ENCODE measurements around the gene ZNF664.

The ZNF664 gene

DNA sequence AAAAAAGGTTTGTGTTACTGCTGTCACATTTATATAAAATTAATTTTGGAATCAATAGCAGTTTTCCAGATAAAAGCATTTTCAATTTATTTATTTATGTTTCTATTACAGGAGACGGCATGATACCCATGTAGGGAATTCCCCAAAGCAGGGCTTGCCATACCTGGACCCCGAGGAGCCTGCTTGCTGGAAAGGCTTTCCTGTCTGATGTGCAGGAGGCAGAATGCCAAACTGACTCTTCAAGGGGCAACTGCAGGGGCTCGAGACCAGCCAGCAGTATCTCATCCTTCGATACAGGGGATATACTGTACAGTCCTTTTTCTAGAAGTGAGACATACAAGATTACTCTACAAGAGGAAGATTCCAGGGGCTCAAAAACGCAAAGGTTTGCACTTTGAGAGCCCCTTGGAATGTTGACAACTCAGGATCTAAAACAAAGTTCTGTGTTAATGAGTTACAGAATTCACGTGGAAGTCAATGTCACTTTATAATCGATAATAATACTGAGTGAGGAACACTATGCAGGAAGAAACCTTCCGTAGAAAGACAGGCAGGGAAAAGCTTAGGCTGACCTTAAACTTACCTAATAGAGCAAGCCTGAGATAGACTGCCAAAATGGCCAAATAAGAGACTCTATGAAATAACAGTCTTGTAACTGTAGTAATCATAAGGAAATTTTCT lies 38.6 kb downstream of the ZNF664 start:
- no peak for DNase-seq

DNA sequence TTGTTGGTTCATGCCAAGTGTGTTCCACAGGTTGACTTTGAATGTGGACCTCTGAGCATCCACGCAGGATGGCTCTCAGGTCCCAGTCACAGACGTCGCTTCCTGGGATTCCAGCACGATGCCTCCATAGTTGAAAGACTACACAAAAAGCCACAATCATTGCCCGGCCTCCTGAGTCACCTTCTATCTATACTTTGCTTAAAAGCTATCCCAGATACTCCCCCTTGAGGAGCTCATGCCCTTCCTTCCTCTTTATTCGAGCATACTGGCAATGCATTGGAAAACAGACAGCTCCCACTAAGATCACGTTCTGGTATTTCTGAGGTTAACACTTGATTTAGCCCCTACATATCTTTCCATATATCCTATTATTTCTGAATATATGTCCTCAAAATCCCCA lies 40.1 kb downstream of the ZNF664 start:
- DNase-seq: no peak

DNA sequence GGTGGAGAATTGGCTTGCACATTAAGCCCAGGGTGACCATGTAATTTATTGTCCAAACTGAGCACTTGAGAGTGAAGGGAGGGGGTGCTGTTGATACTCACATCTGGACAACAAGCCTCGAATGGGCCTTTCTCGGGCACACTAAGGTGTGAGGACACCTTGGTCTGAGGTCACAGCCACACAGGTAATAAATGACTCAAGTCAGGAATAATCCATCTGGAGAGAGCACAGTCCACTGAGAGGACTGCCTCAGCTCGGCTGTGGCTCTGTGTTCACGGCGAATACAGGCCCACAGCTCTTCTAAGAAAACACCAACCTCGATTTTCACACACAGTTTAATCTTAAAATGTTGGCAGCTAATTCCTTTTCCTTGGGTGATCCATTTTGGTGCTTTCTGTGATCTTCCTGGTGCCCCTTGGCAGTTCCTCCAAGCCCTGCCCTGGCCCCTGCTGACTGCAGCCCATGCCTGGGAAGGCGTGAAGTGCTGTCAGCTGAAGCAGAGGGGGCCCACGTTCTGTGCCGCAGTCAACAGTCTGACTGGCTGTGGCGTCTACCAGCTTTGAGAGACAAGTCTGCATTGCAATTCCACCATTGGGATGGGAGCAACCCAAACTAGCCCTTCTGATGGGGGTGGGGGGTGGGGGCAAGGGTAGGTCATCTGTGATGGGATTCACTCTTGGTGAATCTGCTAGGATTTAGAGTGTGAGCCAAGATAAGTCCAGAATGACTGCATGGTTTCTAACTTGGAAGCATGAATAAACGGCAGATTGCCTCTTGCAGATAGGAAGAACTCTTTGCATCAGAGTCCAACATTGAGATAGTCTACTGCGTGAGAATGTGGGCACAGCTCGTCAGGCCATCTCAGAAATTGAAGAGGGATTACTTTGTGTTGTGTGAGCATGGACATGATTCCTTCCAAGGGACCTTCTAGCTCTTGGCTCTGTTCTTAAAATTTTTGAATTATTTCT lies 42.8 kb downstream of the ZNF664 start:
- DNase-seq: no peak

DNA sequence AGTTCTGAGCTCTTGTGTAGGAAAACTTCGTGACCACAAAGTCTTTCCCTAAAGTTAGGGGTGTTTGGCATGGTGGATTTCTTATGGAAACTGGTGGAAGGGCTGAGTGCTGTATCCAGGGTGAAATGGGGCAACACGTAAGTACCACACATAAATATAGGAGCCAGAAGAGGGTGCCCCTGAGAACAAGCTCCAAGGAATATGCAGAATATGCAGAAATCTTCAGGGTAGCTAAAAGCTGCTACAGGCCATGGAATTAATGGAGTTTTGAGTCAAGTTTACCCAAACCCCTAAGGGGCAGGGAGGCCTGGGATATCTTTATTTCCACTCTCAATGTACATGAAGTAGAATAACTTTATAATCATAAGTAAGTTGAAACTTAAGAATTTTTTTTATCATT lies 44.0 kb downstream of the ZNF664 start:
- no peak for DNase-seq

GRCh38 chr12:124018539-124018938 lies 45.5 kb downstream of the ZNF664 start:
- DNase-seq: no peak

GRCh38 chr12:124019115-124019514 lies 46.1 kb downstream of the ZNF664 start:
- no peak for DNase-seq

DNA sequence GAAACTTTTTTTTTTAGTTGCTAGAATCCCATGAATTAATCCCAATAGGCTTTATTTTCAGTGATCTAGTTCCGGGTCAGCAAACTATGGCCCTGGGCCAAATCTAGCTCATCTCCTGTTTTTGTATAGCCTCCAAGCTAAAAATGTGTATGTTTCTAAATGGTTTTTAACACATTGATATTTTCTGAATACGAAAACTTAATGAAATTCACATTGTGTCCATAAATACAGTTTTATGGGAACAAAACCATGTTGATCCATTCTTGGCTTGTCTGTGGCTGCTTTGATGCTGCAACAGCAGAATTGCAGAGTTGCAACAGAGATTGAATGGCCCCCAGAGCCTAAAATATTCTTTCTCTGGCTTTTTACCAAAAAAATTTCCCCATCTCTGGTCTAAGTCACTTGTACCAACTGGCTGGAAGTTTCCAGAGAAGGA lies 47.5 kb downstream of the ZNF664 start:
- no peak for DNase-seq

- no peak for DNase-seq
These were observed 48.0 kb downstream of the ZNF664 start for GRCh38 chr12:124021007-124021406.

DNA sequence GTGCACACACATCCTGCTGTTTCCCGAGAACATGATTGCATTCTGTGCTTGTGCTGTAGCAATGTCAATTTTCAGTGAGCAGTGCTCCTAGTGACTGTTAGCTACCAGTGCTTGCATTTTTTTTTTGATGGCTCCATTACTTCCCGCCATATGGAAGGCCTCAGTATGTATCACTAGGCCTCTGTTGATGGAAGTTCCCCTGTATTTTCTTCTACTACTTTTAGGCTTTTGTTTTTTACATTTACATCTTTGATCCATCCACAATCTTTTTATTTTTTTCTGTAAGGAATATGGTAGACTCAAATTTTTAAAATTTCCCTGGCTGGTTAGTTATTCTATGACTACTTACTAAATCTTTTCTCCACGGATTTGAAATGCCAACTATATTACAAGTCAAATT lies 49.1 kb downstream of the ZNF664 start:
- no peak for DNase-seq

DNA sequence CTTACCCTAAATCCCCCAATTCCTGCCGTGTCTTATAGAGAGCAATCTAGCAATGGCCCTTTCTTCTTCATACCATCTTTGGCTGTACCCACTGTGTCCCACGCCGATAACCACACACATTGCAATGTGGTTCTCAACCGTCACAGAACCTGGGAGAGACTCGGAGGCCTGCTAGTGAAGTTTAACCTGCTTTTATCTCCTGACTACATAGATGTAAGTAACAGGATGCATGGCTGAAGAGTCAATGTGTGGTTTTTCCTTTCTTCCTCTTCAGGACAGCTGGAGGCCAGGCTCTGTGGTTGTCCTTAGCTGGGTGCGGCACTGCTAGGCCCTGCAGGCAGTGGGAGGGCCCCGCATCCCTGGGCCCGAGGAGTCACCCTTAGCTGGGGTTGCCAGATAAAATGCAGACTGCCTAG lies 51.3 kb downstream of the ZNF664 start:
- no peak for DNase-seq

- DNase-seq: no peak
These were observed 51.8 kb downstream of the ZNF664 start for GRCh38 chr12:124024776-124025175.

GRCh38 chr12:124025661-124026060 lies 52.6 kb downstream of the ZNF664 start:
- no peak for DNase-seq

GRCh38 chr12:124026755-124027745 lies 54.0 kb downstream of the ZNF664 start:
- DNase-seq: no peak

GRCh38 chr12:124027753-124028554 lies 54.9 kb downstream of the ZNF664 start:
- DNase-seq: no peak

DNA sequence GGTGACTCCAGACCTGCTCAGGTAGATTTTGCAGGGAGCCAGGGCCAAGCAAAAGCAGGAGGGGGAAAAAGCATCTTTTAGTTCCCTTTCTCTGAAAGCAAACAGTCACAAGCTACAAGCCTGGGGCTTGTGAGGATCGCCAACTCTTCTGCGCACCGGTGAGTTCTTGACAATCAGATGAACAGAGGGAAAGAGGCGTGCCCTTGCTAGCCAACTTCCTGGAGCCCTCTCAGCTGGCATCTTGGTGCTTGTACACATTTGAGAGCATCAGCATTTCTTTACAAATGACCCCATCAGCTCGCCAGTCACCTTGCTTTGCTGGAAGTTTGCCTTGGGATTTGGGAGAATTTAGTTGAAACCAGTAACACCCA lies 55.5 kb downstream of the ZNF664 start:
- no peak for DNase-seq

GRCh38 chr12:124030008-124030407 lies 57.0 kb downstream of the ZNF664 start:
- DNase-seq: no peak

- DNase-seq: no peak
These were observed 57.5 kb downstream of the ZNF664 start for GRCh38 chr12:124030510-124030909.

- DNase-seq: no peak
These were observed 58.0 kb downstream of the ZNF664 start for GRCh38 chr12:124031058-124031457.

GRCh38 chr12:124032265-124032886 lies 59.4 kb downstream of the ZNF664 start:
- no peak for DNase-seq

- no peak for DNase-seq
These were observed 60.8 kb downstream of the ZNF664 start for GRCh38 chr12:124033859-124034258.

- no peak for DNase-seq
These were observed 61.3 kb downstream of the ZNF664 start for GRCh38 chr12:124034297-124034696.

- no peak for DNase-seq
These were observed 62.1 kb downstream of the ZNF664 start for GRCh38 chr12:124035163-124035562.

Measured in stimulated activated CD4-positive, alpha-beta T cell treated with anti-CD3 and anti-CD28 coated beads, Interleukin-12 subunit alpha, Interleukin-12 subunit beta, amount 100 ng/mL, for 4 hours (primary cell).